ENCODE measurements around the gene AP4S1. TPM values are rescaled to one million over a fixed set of nuclear protein-coding genes. Genes with fewer than 3 reads are reported as not detected.
"Not testable (repeated sequence)": the region's sequence is repeated elsewhere in the genome, so short reads cannot be mapped to it uniquely, and the experiment has no call there.

Gene AP4S1
- total and polyA plus RNA-seq, 5 donors, result 8.1 to 11.5 (median 9.6) TPM

GRCh38 chr14:31045501-31046080, 20.1 kb downstream of the AP4S1 start:
- Histone ChIP-seq H3K27ac (ENCODE audit: low read length) (no peak overlapping the region), H3K27me3 (ENCODE audit: control insufficient read depth, insufficient read depth) (no peaks in the 10 kb centered on the region), H3K4me3 (ENCODE audit: low read length) (no peak overlapping the region), H3K4me1 (ENCODE audit: control insufficient read depth, insufficient read depth, low read length) (no peaks in the 10 kb centered on the region), H3K9me3 (ENCODE audit: control insufficient read depth, low read length) (no peaks in the 10 kb centered on the region)
- DNase-seq, result no peak
- ATAC-seq, result no peak
- 97% methylated on average over 7 of the region's 8 CpGs for WGBS
- intact Hi-C loops (cut with DNase I), result no loop called here

GRCh38 chr14:31047503-31047902, 22.1 kb downstream of the AP4S1 start:
- 94% methylated on average over 10 of the region's 10 CpGs for WGBS
- Histone ChIP-seq H3K4me3 (ENCODE audit: low read length) (no peak overlapping the region), H3K9me3 (ENCODE audit: control insufficient read depth, low read length) (no peaks in the 10 kb centered on the region), H3K27ac (ENCODE audit: low read length) (no peak overlapping the region), H3K27me3 (ENCODE audit: control insufficient read depth, insufficient read depth) (no peaks in the 10 kb centered on the region), H3K4me1 (ENCODE audit: control insufficient read depth, insufficient read depth, low read length) (no peaks in the 10 kb centered on the region)
- DNase-seq (peak in 1 of 3 donors; percentile 38), ATAC-seq (no peak)
- intact Hi-C loops (cut with DNase I), result no loop called here

- H3K4me3 ChIP-seq (ENCODE audit: low read length), result no peak overlapping the region
- no peak for ATAC-seq
- no peak overlapping the region for H3K27ac ChIP-seq (ENCODE audit: low read length)
- no peaks in the 10 kb centered on the region for H3K4me1 ChIP-seq (ENCODE audit: control insufficient read depth, insufficient read depth, low read length)
- no peaks in the 10 kb centered on the region for H3K27me3 ChIP-seq (ENCODE audit: control insufficient read depth, insufficient read depth)
- WGBS, result 92% methylated on average over 7 of the region's 7 CpGs
- no peak for DNase-seq
- H3K9me3 ChIP-seq (ENCODE audit: control insufficient read depth, low read length), result no peaks in the 10 kb centered on the region
- intact Hi-C loops (cut with DNase I), result no loop called here
Measured at GRCh38 chr14:31051023-31051422, 25.6 kb downstream of the AP4S1 start.

- intact Hi-C loops (cut with DNase I), result no loop called here
- H3K27ac ChIP-seq (ENCODE audit: low read length), result no peak overlapping the region
- H3K9me3 ChIP-seq (ENCODE audit: control insufficient read depth, low read length), result no peaks in the 10 kb centered on the region
- ATAC-seq, result no peak
- H3K27me3 ChIP-seq (ENCODE audit: control insufficient read depth, insufficient read depth), result no peaks in the 10 kb centered on the region
- H3K4me1 ChIP-seq (ENCODE audit: control insufficient read depth, insufficient read depth, low read length), result no peaks in the 10 kb centered on the region
- H3K4me3 ChIP-seq (ENCODE audit: low read length), result no peak overlapping the region
- DNase-seq, result no peak
- 63% methylated on average over 4 of the region's 4 CpGs for WGBS
Measured at GRCh38 chr14:31051511-31051910, 26.1 kb downstream of the AP4S1 start.

GRCh38 chr14:31052905-31053586, 27.6 kb downstream of the AP4S1 start:
- WGBS, result 51% methylated on average over 9 of the region's 9 CpGs
- DNase-seq (peak; percentile 76 to 90 (median 90)), ATAC-seq (peak; percentile 80 to 83)
- H3K9me3 ChIP-seq (ENCODE audit: control insufficient read depth, low read length); intact Hi-C loops (cut with DNase I); H3K27ac ChIP-seq (ENCODE audit: low read length); H3K4me1 ChIP-seq (ENCODE audit: control insufficient read depth, insufficient read depth, low read length); H3K27me3 ChIP-seq (ENCODE audit: control insufficient read depth, insufficient read depth); H3K4me3 ChIP-seq (ENCODE audit: low read length): not testable (repeated sequence)

- H3K27ac ChIP-seq (ENCODE audit: low read length), result no peak overlapping the region
- H3K4me1 ChIP-seq (ENCODE audit: control insufficient read depth, insufficient read depth, low read length), result peaks cover 3% of the 10 kb centered on the region
- no peaks in the 10 kb centered on the region for H3K9me3 ChIP-seq (ENCODE audit: control insufficient read depth, low read length)
- ATAC-seq, result no peak
- intact Hi-C loops (cut with DNase I), result no loop called here
- no peaks in the 10 kb centered on the region for H3K27me3 ChIP-seq (ENCODE audit: control insufficient read depth, insufficient read depth)
- 96% methylated on average over 1 of the region's 1 CpG for WGBS
- no peak for DNase-seq
- no peak overlapping the region for H3K4me3 ChIP-seq (ENCODE audit: low read length)
Measured at GRCh38 chr14:31057035-31057434, 31.6 kb downstream of the AP4S1 start.

GRCh38 chr14:31057701-31058364, 32.4 kb downstream of the AP4S1 start:
- Histone ChIP-seq H3K27ac (ENCODE audit: low read length) (no peak overlapping the region), H3K4me3 (ENCODE audit: low read length) (no peak overlapping the region), H3K4me1 (ENCODE audit: control insufficient read depth, insufficient read depth, low read length) (peaks cover 3% of the 10 kb centered on the region), H3K27me3 (ENCODE audit: control insufficient read depth, insufficient read depth) (no peaks in the 10 kb centered on the region), H3K9me3 (ENCODE audit: control insufficient read depth, low read length) (no peaks in the 10 kb centered on the region)
- no peak for DNase-seq
- WGBS, result 96% methylated on average over 12 of the region's 12 CpGs
- intact Hi-C loops (cut with DNase I), result no loop called here
- no peak for ATAC-seq

GRCh38 chr14:31059152-31059924, 33.9 kb downstream of the AP4S1 start:
- no peaks in the 10 kb centered on the region for H3K27me3 ChIP-seq (ENCODE audit: control insufficient read depth, insufficient read depth)
- peaks cover 3% of the 10 kb centered on the region for H3K4me1 ChIP-seq (ENCODE audit: control insufficient read depth, insufficient read depth, low read length)
- ATAC-seq (peak; percentile 86 to 89), DNase-seq (peak; percentile 66 to 82 (median 74))
- no peaks in the 10 kb centered on the region for H3K9me3 ChIP-seq (ENCODE audit: control insufficient read depth, low read length)
- no peak overlapping the region for H3K4me3 ChIP-seq (ENCODE audit: low read length)
- 62% methylated on average over 1 of the region's 1 CpG for WGBS
- H3K27ac ChIP-seq (ENCODE audit: low read length), result no peak overlapping the region
- intact Hi-C loops (cut with DNase I), result no loop called here

- Histone ChIP-seq H3K4me3 (ENCODE audit: low read length) (no peak overlapping the region), H3K9me3 (ENCODE audit: control insufficient read depth, low read length) (no peaks in the 10 kb centered on the region), H3K27me3 (ENCODE audit: control insufficient read depth, insufficient read depth) (no peaks in the 10 kb centered on the region), H3K27ac (ENCODE audit: low read length) (no peak overlapping the region), H3K4me1 (ENCODE audit: control insufficient read depth, insufficient read depth, low read length) (peaks cover 3% of the 10 kb centered on the region)
- DNase-seq (no peak), ATAC-seq (no peak)
- WGBS, result 88% methylated on average over 6 of the region's 6 CpGs
- intact Hi-C loops (cut with DNase I), result no loop called here
Measured at GRCh38 chr14:31060253-31060875, 34.9 kb downstream of the AP4S1 start.

GRCh38 chr14:31062908-31063307, 37.5 kb downstream of the AP4S1 start:
- WGBS, result 90% methylated on average over 8 of the region's 8 CpGs

More at GRCh38 chr14:31062908-31063307, 37.5 kb downstream of the AP4S1 start:
- intact Hi-C loops (cut with DNase I); DNase-seq; ATAC-seq; H3K4me3 ChIP-seq (ENCODE audit: low read length); H3K27ac ChIP-seq (ENCODE audit: low read length); H3K4me1 ChIP-seq (ENCODE audit: control insufficient read depth, insufficient read depth, low read length); H3K9me3 ChIP-seq (ENCODE audit: control insufficient read depth, low read length); H3K27me3 ChIP-seq (ENCODE audit: control insufficient read depth, insufficient read depth): not testable (repeated sequence)
